GM12878 (cell line): ENCODE results near the gene TTLL11. TPM values are rescaled to one million over a fixed set of nuclear protein-coding genes. Genes with fewer than 3 reads are reported as not detected.

ENCODE experiments used
- ATAC-seq: fragments of 200-7000 bp; cut with Tn5 transposase; 3 replicates; pipeline ENCODE4 v1.9.1; 2020; ENCODE audit warnings: mild to moderate bottlenecking, moderate library complexity
- BruUV-seq: library from RNA; stranded (reverse); fragments of 400-500 nt; replicated peaks from 2 replicates; lab custom pipeline; 2021; lab: Mats Ljungman, UMichigan
- CTCF ChIA-PET: fragments of 300-600 bp; sonication (Branson Sonifier 250); formaldehyde crosslinking; extraction: SDS; loops from one replicate; lab custom pipeline; 2021; ENCODE audit warnings: inconsistent platforms; lab: Yijun Ruan, JAX
- POLR2A ChIA-PET: fragments of 350-600 bp; formaldehyde crosslinking; extraction: SDS; loops from one replicate; lab custom pipeline; 2021; ENCODE audit warnings: inconsistent platforms; lab: Charles Lee
- RAD21 ChIA-PET: fragments of 300-600 bp; sonication (Branson Sonifier 250); formaldehyde crosslinking; loops from one replicate; lab custom pipeline; 2023; ENCODE audit warnings: antibody characterized with exemption; ENCODE audit not compliant: unreplicated experiment; lab: Charles Lee
- SMC1A ChIA-PET: fragments of 300-600 bp; sonication (Branson Sonifier 250); formaldehyde crosslinking; loops from one replicate; lab custom pipeline; 2023; ENCODE audit not compliant: unreplicated experiment, uncharacterized antibody; lab: Charles Lee
- DNase-seq: peaks from one replicate; pipeline ENCODE4 v3.0.0-alpha.2; 2011; ENCODE audit warnings: low read depth, low spot score
- FAIRE-seq: peaks from 3 replicates; lab custom pipeline; 2011; peaks lifted over from hg19 to GRCh38; lab: Jason Lieb, UNC
- H2AFZ ChIP-seq: 2 replicates; pipeline ENCODE4 v1.6.0; 2011; ENCODE audit warnings: low read depth, low read length, control low read depth; ENCODE audit not compliant: control insufficient read depth
- H3K27ac ChIP-seq: 2 replicates; pipeline ENCODE4 v1.5.1; 2011; ENCODE audit warnings: control low read depth; ENCODE audit not compliant: control insufficient read depth, insufficient read depth
- H3K27me3 ChIP-seq, 2 experiments: replicated peaks in 1 of 2; 2 replicates each; pipeline versions ENCODE4 v1.6.0 to v1.6.1; 2011; ENCODE audit warnings: low read length in 1 of 2; ENCODE audit not compliant: control insufficient read depth in 2 of 2, insufficient read depth in 2 of 2
- H3K36me3 ChIP-seq, 2 experiments: 2 replicates each; pipeline ENCODE4 v1.5.1; 2011; ENCODE audit warnings: low read length in 1 of 2; ENCODE audit not compliant: control insufficient read depth in 2 of 2, insufficient read depth in 2 of 2
- H3K4me1 ChIP-seq: 2 replicates; pipeline ENCODE4 v1.6.1; 2011; ENCODE audit warnings: mild to moderate bottlenecking, low read length, moderate library complexity, mixed read lengths; ENCODE audit not compliant: control insufficient read depth, insufficient read depth
- H3K4me2 ChIP-seq: 2 replicates; pipeline ENCODE4 v1.6.0; 2011; ENCODE audit warnings: control low read depth; ENCODE audit not compliant: control insufficient read depth, insufficient read depth
- H3K4me3 ChIP-seq: fragments of 200-600 bp; sonication (generic); 2 replicates; pipeline ENCODE4 v1.5.1; 2016
- H3K79me2 ChIP-seq: 2 replicates; pipeline ENCODE4 v1.6.0; 2011; ENCODE audit warnings: low read length; ENCODE audit not compliant: control insufficient read depth, insufficient read depth
- H3K9ac ChIP-seq: 2 replicates; pipeline ENCODE4 v1.8.0; 2011; ENCODE audit warnings: low read length, control low read depth, mixed read lengths; ENCODE audit not compliant: control insufficient read depth, insufficient read depth
- H3K9me3 ChIP-seq: replicated peaks from 3 replicates; pipeline ENCODE4 v1.5.1; 2011; ENCODE audit warnings: mild to moderate bottlenecking, low read length; ENCODE audit not compliant: control insufficient read depth, insufficient read depth
- H4K20me1 ChIP-seq: 2 replicates; pipeline ENCODE4 v1.6.0; 2011; ENCODE audit not compliant: control insufficient read depth, insufficient read depth
- ATF7 ChIP-seq: fragments of 450-650 bp; IDR thresholded peaks from 2 replicates; pipeline ENCODE4 v1.6.1; 2016; ENCODE audit warnings: low read depth, mild to moderate bottlenecking
- CEBPB ChIP-seq, 2 experiments: fragments of 150-350 bp in 1 of 2; IDR thresholded peaks; 2 replicates each; pipeline ENCODE4 v1.6.1; 2012 to 2014; ENCODE audit warnings: low read depth in 2 of 2, low read length in 2 of 2, borderline replicate concordance in 1 of 2, inconsistent platforms in 1 of 2
- CHD1 ChIP-seq: IDR thresholded peaks from 2 replicates; pipeline ENCODE4 v1.6.1; 2012; ENCODE audit warnings: low read depth, low read length, improper control_type of control experiment
- CREM ChIP-seq: IDR thresholded peaks from 2 replicates; pipeline ENCODE4 v1.6.1; 2014; ENCODE audit warnings: antibody characterized with exemption, low read depth
- CTCF ChIP-seq, 3 experiments: IDR thresholded peaks in 2 of 3; conservative IDR thresholded peaks in 1 of 3; 2 replicates each; pipeline ENCODE4 v1.5.1; 2011; ENCODE audit warnings: low read depth in 3 of 3, low read length in 3 of 3, mild to moderate bottlenecking in 3 of 3, control low read depth in 2 of 3, moderate library complexity in 2 of 3, inconsistent platforms in 1 of 3, mixed read lengths in 1 of 3; ENCODE audit not compliant: control insufficient read depth in 2 of 3, insufficient read depth in 1 of 3; ENCODE audit errors: extremely low read depth in 1 of 3
- DPF2 ChIP-seq: fragments of 450-650 bp; IDR thresholded peaks from 2 replicates; pipeline ENCODE4 v1.6.1; 2017; ENCODE audit warnings: mild to moderate bottlenecking
- MYC ChIP-seq: IDR thresholded peaks from 2 replicates; pipeline ENCODE4 v1.6.1; 2011; ENCODE audit warnings: mild to moderate bottlenecking, low read length, moderate library complexity, inconsistent platforms; ENCODE audit not compliant: insufficient read depth, insufficient replicate concordance, insufficient read length, severe bottlenecking
- NFIC ChIP-seq: IDR thresholded peaks from 2 replicates; pipeline ENCODE4 v1.6.1; 2012; ENCODE audit warnings: low read depth, mild to moderate bottlenecking, inconsistent platforms, low read length, moderate library complexity
- NFYB ChIP-seq: IDR thresholded peaks from 2 replicates; pipeline ENCODE4 v1.6.1; 2011; ENCODE audit warnings: low read depth, mild to moderate bottlenecking, low read length, improper control_type of control experiment, moderate library complexity; ENCODE audit not compliant: insufficient read depth
- NR2C2 ChIP-seq: IDR thresholded peaks from 2 replicates; pipeline ENCODE4 v1.6.1; 2011; ENCODE audit warnings: borderline replicate concordance, low read depth; ENCODE audit not compliant: control insufficient read depth, insufficient read length
- PBX3 ChIP-seq: IDR thresholded peaks from 2 replicates; pipeline ENCODE4 v1.6.1; 2011; ENCODE audit warnings: mild to moderate bottlenecking, low read depth, low read length, moderate library complexity; ENCODE audit not compliant: insufficient replicate concordance
- RFX5 ChIP-seq: IDR thresholded peaks from 2 replicates; pipeline ENCODE4 v1.6.1; 2011; ENCODE audit warnings: low read depth, low read length, improper control_type of control experiment
- SIN3A ChIP-seq: IDR thresholded peaks from 2 replicates; pipeline ENCODE4 v1.6.1; 2012; ENCODE audit warnings: low read depth, low read length, improper control_type of control experiment
- SIX5 ChIP-seq: IDR thresholded peaks from 2 replicates; pipeline ENCODE4 v1.6.1; 2011; ENCODE audit warnings: mild to moderate bottlenecking, low read depth, low read length, moderate library complexity; ENCODE audit not compliant: severe bottlenecking
- SRF ChIP-seq, 2 experiments: IDR thresholded peaks; 2 replicates each; pipeline ENCODE4 v1.6.1; 2011; ENCODE audit warnings: low read depth in 2 of 2, low read length in 2 of 2, mild to moderate bottlenecking in 1 of 2, moderate library complexity in 1 of 2
- STAT3 ChIP-seq: IDR thresholded peaks from 2 replicates; pipeline ENCODE4 v1.6.1; 2011; ENCODE audit warnings: low read depth, low read length, improper control_type of control experiment
- USF1 ChIP-seq: IDR thresholded peaks from 2 replicates; pipeline ENCODE4 v1.6.1; 2011; ENCODE audit warnings: borderline replicate concordance, low read depth, mild to moderate bottlenecking, moderate library complexity, mixed read lengths, low read length; ENCODE audit not compliant: insufficient read depth; ENCODE audit errors: extremely low read length
- YY1 ChIP-seq: IDR thresholded peaks from 2 replicates; pipeline ENCODE4 v1.6.1; 2011; ENCODE audit warnings: low read depth, mild to moderate bottlenecking, low read length
- WGBS: methylation state at CpG from one replicate; pipeline ENCODE4 v1.1.6; 2016; ENCODE audit warnings: low lambda C conversion rate; ENCODE audit not compliant: insufficient replicate concordance, insufficient coverage; ENCODE audit errors: missing lambda C conversion rate; 5-methylcytosine and 5-hydroxymethylcytosine counted together
- in situ Hi-C: fragments of 300-500 bp; cut with MboI; formaldehyde crosslinking; loops from 9 replicates; pipeline ENCODE4 v1.14.3; 2018; ENCODE audit warnings: mixed read lengths
- intact Hi-C: fragments of 100-400 bp; cut with micrococcal nuclease; formaldehyde crosslinking; loops from one replicate; pipeline ENCODE4 v1.14.2; 2022; ENCODE audit not compliant: unreplicated experiment
- polyA plus RNA-seq, 11 experiments: library from polyadenylated mRNA; depleted of rRNA in 4 of 11; unstranded in 6 of 11; stranded (reverse) in 5 of 11; fragments of >200 nt; fragmentation: Nextera tagmentation in 4 of 11; fragmentation: Illumina TruSeq in 1 of 11; extraction: Ambion mirVana in 4 of 11; extraction: Trizol in 1 of 11; gene quantifications; 1 replicate in 1 of 11; 2 replicates in 10 of 11; pipeline versions ENCODE4 v1.2.1 to v1.2.3, GENCODE V29; 2011 to 2016; ENCODE audit warnings: inconsistent platforms in 2 of 11, missing spikeins in 2 of 11, low read depth in 1 of 11
- total RNA-seq, 4 experiments: library from RNA; depleted of rRNA in 3 of 4; stranded (reverse); fragments of >200 nt in 3 of 4; fragmentation: Illumina TruSeq in 1 of 4; extraction: Trizol in 1 of 4; gene quantifications; 2 replicates each; pipeline versions ENCODE4 v1.2.1 to v1.2.3, GENCODE V29; 2013 to 2021

TTLL11 gene
- total and polyA plus RNA-seq, 10 of the 15 experiments (the other 5 are each of a cell fraction or from before 2014, with no cell fraction given), result 1.2 to 3.7 (median 2.9) TPM

- ChIA-PET POLR2A (no interaction called here), RAD21 (no interaction called here), CTCF (no interaction called here), SMC1A (no interaction called here)
- ATAC-seq (no peak), FAIRE-seq (no peak), DNase-seq (no peak)
- H3K4me3 ChIP-seq, result no peak overlapping the region
- no peak overlapping the region for H3K9ac ChIP-seq
- no peak overlapping the region for H2AFZ ChIP-seq
- no peaks in the 10 kb centered on the region for H3K9me3 ChIP-seq
- in situ Hi-C loops (no loop called here), intact Hi-C loops (no loop called here)
- H4K20me1 ChIP-seq, result no peaks in the 10 kb centered on the region
- H3K79me2 ChIP-seq, result no peaks in the 10 kb centered on the region
- peaks cover 3 to 5% of the 10 kb centered on the region in 2 experiments; a peak in 2 of 4 replicates for H3K27me3 ChIP-seq
- no peak overlapping the region for H3K4me2 ChIP-seq
- no peak overlapping the region for H3K27ac ChIP-seq
- H3K4me1 ChIP-seq, result no peaks in the 10 kb centered on the region
- BruUV-seq, result no TSS peak
- 29% methylated on average over 4 of the region's 4 CpGs for WGBS
- TF ChIP-seq PBX3 (no peak), NFIC (no peak), SIX5 (no peak), NFYB (no peak), ATF7 (no peak), CHD1 (no peak), CTCF (IDR thresholded peaks at IDR 0.05 in 2 of 3, conservative IDR thresholded peaks at IDR 0.05 in 1 of 3; ENCODE audit: control insufficient read depth in 2 of 3, extremely low read depth in 1 of 3, insufficient read depth in 1 of 3, low read depth in 3 of 3, low read length in 3 of 3) (no peak), CEBPB (IDR thresholded peaks at IDR 0.05; ENCODE audit: borderline replicate concordance in 1 of 2, low read depth in 2 of 2, low read length in 2 of 2) (no peak), RFX5 (no peak), DPF2 (no peak), SRF (IDR thresholded peaks at IDR 0.05; ENCODE audit: low read depth in 2 of 2, low read length in 2 of 2) (no peak), YY1 (no peak), CREM (no peak), NR2C2 (no peak), SIN3A (no peak), MYC (no peak), USF1 (no peak), STAT3 (no peak)
- no peaks in the 10 kb centered on the region for H3K36me3 ChIP-seq
These were observed 147.8 kb downstream of the TTLL11 start for GRCh38 chr9:121945281-121945680.
